Measurements from ENCODE around the gene SEC23B.

DNA sequence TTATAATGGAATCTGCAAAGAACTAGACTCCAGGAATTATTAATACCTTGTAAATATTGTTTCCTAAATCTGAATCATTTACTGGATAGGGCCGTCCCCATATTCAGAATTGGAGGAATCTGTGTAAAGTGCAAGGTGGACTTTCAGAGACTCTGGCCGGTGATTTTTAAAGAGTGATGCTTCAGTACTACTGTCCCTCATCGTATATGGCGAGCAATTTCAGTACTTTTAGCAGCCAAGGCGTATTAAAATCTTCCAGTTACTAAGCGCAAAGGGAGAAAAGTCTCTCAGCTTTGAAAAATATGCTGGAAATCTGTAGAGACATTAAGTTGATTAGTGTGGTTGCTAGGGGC is 60.0 kb downstream of the SEC23B start:
- TF ChIP-seq, protein P1, sequence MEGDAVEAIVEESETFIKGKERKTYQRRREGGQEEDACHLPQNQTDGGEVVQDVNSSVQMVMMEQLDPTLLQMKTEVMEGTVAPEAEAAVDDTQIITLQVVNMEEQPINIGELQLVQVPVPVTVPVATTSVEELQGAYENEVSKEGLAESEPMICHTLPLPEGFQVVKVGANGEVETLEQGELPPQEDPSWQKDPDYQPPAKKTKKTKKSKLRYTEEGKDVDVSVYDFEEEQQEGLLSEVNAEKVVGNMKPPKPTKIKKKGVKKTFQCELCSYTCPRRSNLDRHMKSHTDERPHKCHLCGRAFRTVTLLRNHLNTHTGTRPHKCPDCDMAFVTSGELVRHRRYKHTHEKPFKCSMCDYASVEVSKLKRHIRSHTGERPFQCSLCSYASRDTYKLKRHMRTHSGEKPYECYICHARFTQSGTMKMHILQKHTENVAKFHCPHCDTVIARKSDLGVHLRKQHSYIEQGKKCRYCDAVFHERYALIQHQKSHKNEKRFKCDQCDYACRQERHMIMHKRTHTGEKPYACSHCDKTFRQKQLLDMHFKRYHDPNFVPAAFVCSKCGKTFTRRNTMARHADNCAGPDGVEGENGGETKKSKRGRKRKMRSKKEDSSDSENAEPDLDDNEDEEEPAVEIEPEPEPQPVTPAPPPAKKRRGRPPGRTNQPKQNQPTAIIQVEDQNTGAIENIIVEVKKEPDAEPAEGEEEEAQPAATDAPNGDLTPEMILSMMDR (IDR thresholded peaks at IDR 0.05) = no peak
- TF ChIP-seq RFX5 (IDR thresholded peaks at IDR 0.05; ENCODE audit: low read length) (no peak), JUND (IDR thresholded peaks at IDR 0.05) (no peak), POLR2AphosphoS5 (IDR thresholded peaks at IDR 0.05; ENCODE audit: low read depth, low read length) (no peak), RXRA (IDR thresholded peaks at IDR 0.05; ENCODE audit: borderline replicate concordance, low read depth) (no peak), ELF1 (IDR thresholded peaks at IDR 0.05) (no peak)

Data from SK-N-SH (cell line).